Activated T-cell treated with anti-CD3 and anti-CD28 coated beads, Interleukin-2, amount 50 U/mL, for 4 hours (primary cell): ENCODE results near the gene AGBL5. TPM values are rescaled to one million over a fixed set of nuclear protein-coding genes. Genes with fewer than 3 reads are reported as not detected.

Experiments used
- ATAC-seq, 2 donors: fragments of 200-7000 bp; cut with Tn5 transposase; one replicate each; pipeline ENCODE4 v1.10.0; 2021
- DNase-seq: peaks from one replicate; pipeline ENCODE4 v3.0.0-alpha.2; 2020
- H3K27me3 Mint-ChIP-seq: one replicate; pipeline ENCODE4 v1.8.0; 2021; ENCODE audit warnings: low read depth, mixed read lengths
- H3K36me3 Mint-ChIP-seq: one replicate; pipeline ENCODE4 v1.8.0; 2022; ENCODE audit warnings: mixed read lengths; ENCODE audit not compliant: insufficient read depth
- H3K4me1 Mint-ChIP-seq: one replicate; pipeline ENCODE4 v1.8.0; 2021; ENCODE audit warnings: low read depth, mixed read lengths
- H3K4me3 Mint-ChIP-seq: one replicate; pipeline ENCODE4 v1.8.0; 2021; ENCODE audit warnings: mild to moderate bottlenecking, moderate library complexity, mixed read lengths
- H3K9me3 Mint-ChIP-seq: one replicate; pipeline ENCODE4 v1.8.0; 2021; ENCODE audit warnings: mixed read lengths
- total RNA-seq, 3 donors: library from RNA; stranded (reverse); gene quantifications; one replicate each; pipeline ENCODE4 v1.2.1, GENCODE V29; 2021

AGBL5 gene
- total RNA-seq, 3 donors from 2014 or later: 6.5 to 11.2 (median 9.2) TPM

GRCh38 chr2:27033253-27033852 lies 18.1 kb upstream of the AGBL5 start:
- DNase-seq (no peak), ATAC-seq (peak; percentile 8 to 12)
- H3K27me3 Mint-ChIP-seq: no peaks in the 10 kb centered on the region
- H3K36me3 Mint-ChIP-seq: peaks cover 18% of the 10 kb centered on the region
- H3K9me3 Mint-ChIP-seq: no peaks in the 10 kb centered on the region
- H3K4me3 Mint-ChIP-seq: peak overlapping the region; percentile 93
- peaks cover 32% of the 10 kb centered on the region for H3K4me1 Mint-ChIP-seq

- Mint-ChIP-seq H3K4me3 (no peak overlapping the region), H3K9me3 (no peaks in the 10 kb centered on the region), H3K36me3 (peaks cover 41% of the 10 kb centered on the region), H3K27me3 (no peaks in the 10 kb centered on the region), H3K4me1 (peaks cover 19% of the 10 kb centered on the region)
- DNase-seq (no peak), ATAC-seq (no peak)
Measured at GRCh38 chr2:27038012-27038411, 13.5 kb upstream of the AGBL5 start.

GRCh38 chr2:27038631-27039339 lies 12.7 kb upstream of the AGBL5 start:
- ATAC-seq (no peak), DNase-seq (no peak)
- H3K4me1 Mint-ChIP-seq: peaks cover 14% of the 10 kb centered on the region
- H3K27me3 Mint-ChIP-seq: no peaks in the 10 kb centered on the region
- H3K4me3 Mint-ChIP-seq: no peak overlapping the region
- no peaks in the 10 kb centered on the region for H3K9me3 Mint-ChIP-seq
- peaks cover 41% of the 10 kb centered on the region for H3K36me3 Mint-ChIP-seq

GRCh38 chr2:27039426-27039825 lies 12.0 kb upstream of the AGBL5 start:
- Mint-ChIP-seq H3K4me3 (no peak overlapping the region), H3K9me3 (no peaks in the 10 kb centered on the region), H3K4me1 (peaks cover 8% of the 10 kb centered on the region), H3K27me3 (no peaks in the 10 kb centered on the region), H3K36me3 (peaks cover 36% of the 10 kb centered on the region)
- DNase-seq (no peak), ATAC-seq (no peak)

GRCh38 chr2:27039871-27040270 lies 11.6 kb upstream of the AGBL5 start:
- Mint-ChIP-seq H3K4me3 (no peak overlapping the region), H3K36me3 (peaks cover 36% of the 10 kb centered on the region), H3K4me1 (peaks cover 6% of the 10 kb centered on the region), H3K27me3 (no peaks in the 10 kb centered on the region), H3K9me3 (no peaks in the 10 kb centered on the region)
- DNase-seq (no peak), ATAC-seq (no peak)

- ATAC-seq (no peak), DNase-seq (no peak)
- Mint-ChIP-seq H3K4me3 (no peak overlapping the region), H3K9me3 (no peaks in the 10 kb centered on the region), H3K36me3 (peaks cover 35% of the 10 kb centered on the region), H3K4me1 (peaks cover 2% of the 10 kb centered on the region), H3K27me3 (no peaks in the 10 kb centered on the region)
Measured at GRCh38 chr2:27040282-27040681, 11.2 kb upstream of the AGBL5 start.

GRCh38 chr2:27041752-27042151 lies 9.7 kb upstream of the AGBL5 start:
- H3K9me3 Mint-ChIP-seq: no peaks in the 10 kb centered on the region
- peaks cover 2% of the 10 kb centered on the region for H3K4me1 Mint-ChIP-seq
- H3K27me3 Mint-ChIP-seq: no peaks in the 10 kb centered on the region
- H3K36me3 Mint-ChIP-seq: peaks cover 33% of the 10 kb centered on the region
- H3K4me3 Mint-ChIP-seq: no peak overlapping the region
- DNase-seq (no peak), ATAC-seq (no peak)

GRCh38 chr2:27042159-27042661 lies 9.3 kb upstream of the AGBL5 start:
- Mint-ChIP-seq H3K4me1 (peaks cover 2% of the 10 kb centered on the region), H3K27me3 (no peaks in the 10 kb centered on the region), H3K9me3 (no peaks in the 10 kb centered on the region), H3K4me3 (no peak overlapping the region), H3K36me3 (peaks cover 28% of the 10 kb centered on the region)
- DNase-seq (no peak), ATAC-seq (no peak)

GRCh38 chr2:27042985-27043634 lies 8.4 kb upstream of the AGBL5 start:
- no peaks in the 10 kb centered on the region for H3K9me3 Mint-ChIP-seq
- H3K36me3 Mint-ChIP-seq: peaks cover 23% of the 10 kb centered on the region
- no peak overlapping the region for H3K4me3 Mint-ChIP-seq
- H3K27me3 Mint-ChIP-seq: no peaks in the 10 kb centered on the region
- peaks cover 2% of the 10 kb centered on the region for H3K4me1 Mint-ChIP-seq
- DNase-seq (no peak), ATAC-seq (no peak)

GRCh38 chr2:27049422-27050280 lies 1.8 kb upstream of the AGBL5 start:
- Mint-ChIP-seq H3K4me1 (peaks cover 15% of the 10 kb centered on the region), H3K4me3 (peak overlapping the region; percentile 93), H3K36me3 (peaks cover 10% of the 10 kb centered on the region), H3K9me3 (no peaks in the 10 kb centered on the region), H3K27me3 (peaks cover 7% of the 10 kb centered on the region)
- peak; percentile 34 to 38 for ATAC-seq
- DNase-seq: peak; percentile 63

GRCh38 chr2:27050281-27050995 lies 1.0 kb upstream of the AGBL5 start:
- ATAC-seq: peak; percentile 64 to 73
- H3K9me3 Mint-ChIP-seq: no peaks in the 10 kb centered on the region
- peaks cover 15% of the 10 kb centered on the region for H3K4me1 Mint-ChIP-seq
- H3K36me3 Mint-ChIP-seq: peaks cover 16% of the 10 kb centered on the region
- peaks cover 7% of the 10 kb centered on the region for H3K27me3 Mint-ChIP-seq
- peak overlapping the region; percentile 93 for H3K4me3 Mint-ChIP-seq
- DNase-seq: peak; percentile 90

GRCh38 chr2:27051902-27052645 lies 606 bp downstream of the AGBL5 start:
- peaks cover 17% of the 10 kb centered on the region for H3K36me3 Mint-ChIP-seq
- H3K4me3 Mint-ChIP-seq: peak overlapping the region; percentile 87
- peak; percentile 34 for DNase-seq
- peaks cover 15% of the 10 kb centered on the region for H3K4me1 Mint-ChIP-seq
- peaks cover 7% of the 10 kb centered on the region for H3K27me3 Mint-ChIP-seq
- no peak for ATAC-seq
- H3K9me3 Mint-ChIP-seq: no peaks in the 10 kb centered on the region

- H3K4me1 Mint-ChIP-seq: peaks cover 15% of the 10 kb centered on the region
- H3K27me3 Mint-ChIP-seq: peaks cover 7% of the 10 kb centered on the region
- ATAC-seq (no peak), DNase-seq (no peak)
- H3K4me3 Mint-ChIP-seq: peak overlapping the region; percentile 40
- no peaks in the 10 kb centered on the region for H3K9me3 Mint-ChIP-seq
- peaks cover 17% of the 10 kb centered on the region for H3K36me3 Mint-ChIP-seq
Measured at GRCh38 chr2:27053321-27053720, 1.9 kb downstream of the AGBL5 start.
